ENCODE measurements around the gene NINJ1.

The NINJ1 gene

GRCh38 chr9:93099551-93100275, 34.3 kb downstream of the NINJ1 start:
- DNase-seq (ENCODE audit: low read depth): no peak

DNA sequence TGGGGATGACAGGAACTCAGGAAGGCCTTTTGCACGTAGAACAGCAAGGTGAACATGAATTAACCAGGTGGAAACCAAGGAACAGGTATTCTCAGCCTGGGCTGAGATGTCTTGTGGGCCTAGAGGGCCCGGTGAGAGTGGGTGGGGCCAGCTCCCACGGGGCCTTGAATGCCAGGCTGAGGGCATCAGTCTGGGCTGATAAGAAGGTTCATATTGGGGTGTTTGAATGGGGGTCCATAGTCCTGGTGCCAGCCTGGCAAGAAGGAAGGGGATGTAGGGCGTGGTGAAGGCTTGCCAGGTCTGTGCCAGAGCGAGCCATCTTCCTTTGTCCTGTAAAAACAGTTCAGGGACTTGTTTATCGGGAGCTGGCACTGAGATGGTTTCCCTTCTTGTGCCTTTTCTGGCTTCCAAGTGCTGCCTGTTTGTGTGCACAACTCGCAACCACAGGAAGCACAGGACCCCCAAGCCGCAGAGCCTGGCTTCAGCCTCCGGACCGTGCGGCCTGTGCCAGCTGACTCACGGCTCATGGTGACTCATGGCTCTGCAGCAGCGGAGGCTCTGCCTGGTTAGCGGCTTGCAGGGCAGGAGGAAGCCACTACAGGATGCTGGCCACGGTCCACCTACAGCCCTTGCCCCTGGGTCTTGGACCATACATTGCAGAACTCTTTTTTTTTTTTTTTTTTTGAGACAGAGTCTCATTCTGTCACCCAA, 35.7 kb downstream of the NINJ1 start:
- DNase-seq (ENCODE audit: low read depth): peak; percentile 92

- DNase-seq (ENCODE audit: low read depth): no peak
These were observed 36.4 kb downstream of the NINJ1 start for GRCh38 chr9:93097511-93098201.

DNA sequence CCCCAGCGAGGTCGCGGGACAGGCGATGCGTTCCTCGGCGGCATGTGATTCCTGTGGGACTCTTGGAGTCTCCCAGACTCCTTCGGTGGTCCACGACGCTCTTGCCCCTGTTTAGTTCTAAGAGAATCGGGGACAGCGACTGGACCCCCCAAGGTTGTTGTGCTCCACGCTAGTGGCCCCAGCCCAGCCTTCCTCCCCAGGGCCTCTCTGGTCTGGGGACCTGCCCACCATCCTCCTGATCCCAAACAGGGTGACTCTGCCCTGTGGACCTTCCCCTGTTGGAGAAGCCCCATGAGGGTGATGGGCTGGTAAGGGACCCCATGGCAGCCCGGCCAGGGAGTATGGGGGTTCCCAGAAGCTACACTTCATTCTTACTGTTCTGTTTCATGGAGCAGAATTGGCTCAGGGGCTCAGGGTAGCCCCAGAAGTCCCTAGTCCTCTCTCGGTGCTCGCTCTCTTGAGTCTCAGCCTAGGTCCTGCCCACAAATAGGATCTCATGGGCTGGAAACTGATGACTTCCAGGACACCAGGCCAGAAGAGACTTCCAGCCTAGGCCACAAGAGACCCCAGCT, 37.2 kb downstream of the NINJ1 start:
- DNase-seq (ENCODE audit: low read depth): no peak

DNA sequence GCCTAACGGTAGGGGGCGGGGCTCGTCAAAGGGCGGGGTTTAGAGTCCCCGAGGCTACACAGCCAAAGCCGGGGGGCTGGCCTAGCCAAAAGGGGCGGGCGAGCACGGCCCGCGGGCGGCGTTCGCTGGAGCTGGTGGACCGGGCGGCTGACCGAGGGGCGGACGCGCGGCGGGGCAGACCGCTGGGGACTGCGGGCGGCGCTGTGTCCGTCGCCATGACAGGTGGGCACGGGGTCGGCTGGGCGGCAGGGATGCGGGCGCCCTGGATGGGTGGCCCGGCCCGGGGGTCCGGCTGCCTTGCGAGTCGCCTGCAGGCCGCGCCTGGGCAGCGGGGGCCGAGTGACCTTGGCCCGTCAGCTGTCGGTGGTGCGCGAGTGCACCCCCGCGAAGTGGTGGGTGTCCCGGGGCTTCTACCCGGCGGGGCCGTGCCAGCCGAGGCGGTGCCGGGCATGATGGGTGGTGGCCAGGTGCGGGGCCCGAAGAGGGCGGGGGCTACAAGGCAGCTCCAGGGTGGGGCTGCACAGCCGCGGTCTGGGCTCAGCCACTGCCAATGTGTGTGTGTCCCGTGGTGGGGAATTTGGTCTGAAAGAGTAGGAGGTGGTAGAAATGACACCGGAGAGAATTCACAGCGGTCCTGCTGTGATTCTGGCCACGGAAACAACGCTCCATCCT, 37.8 kb downstream of the NINJ1 start, which contains the start of gene CARD19:
Gene CARD19, plus strand, starts transcription at position 87 of the 672 bp plus-strand sequence. Its CDS starts 129 bp downstream, at position 216.
- DNase-seq (ENCODE audit: low read depth): no peak

DNA sequence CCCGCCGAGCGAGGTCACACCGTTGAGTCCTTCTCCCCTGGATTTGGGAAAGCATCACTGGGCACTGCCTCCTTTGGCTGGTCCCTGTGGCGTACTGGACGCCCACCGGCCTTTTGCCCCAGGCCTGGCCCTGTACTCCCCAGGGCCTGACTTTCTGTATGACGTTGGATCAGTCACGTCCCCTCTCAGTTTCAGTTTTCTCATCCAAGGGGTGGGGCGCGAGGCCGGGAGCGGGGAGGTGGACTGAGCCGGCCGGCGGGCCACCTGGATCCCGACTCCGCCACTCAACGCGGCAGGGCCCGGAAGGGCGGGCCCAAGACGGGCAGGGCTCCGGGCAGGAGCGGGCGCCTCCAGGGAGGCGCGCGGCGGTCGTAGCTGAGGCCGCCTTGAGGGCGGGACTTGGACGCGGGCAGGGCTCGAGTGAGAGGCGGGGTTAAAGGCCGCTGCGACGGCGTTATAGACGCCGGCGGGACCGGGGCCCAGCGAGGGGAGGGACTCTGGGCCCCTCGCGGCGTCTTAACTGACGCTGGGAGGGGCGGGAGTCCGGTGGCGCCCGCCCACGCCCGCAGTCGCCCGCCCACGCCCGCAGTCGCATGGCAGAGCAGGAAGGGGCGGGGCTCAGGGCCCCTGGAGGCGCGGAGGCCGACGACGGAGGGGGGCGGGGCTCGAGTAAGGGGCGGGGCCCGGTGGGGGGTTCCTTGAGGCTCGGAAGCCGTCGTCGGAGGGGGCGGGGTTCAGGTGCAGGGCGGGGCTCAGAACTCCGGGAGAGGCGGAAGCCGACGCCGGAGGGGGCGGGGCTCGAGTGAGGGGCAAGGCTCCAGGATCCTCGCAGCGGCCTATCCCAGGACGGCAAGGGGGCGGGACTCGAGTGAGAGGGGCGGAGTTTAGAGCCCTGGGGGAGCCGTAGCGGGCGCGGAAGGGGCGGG, 38.6 kb downstream of the NINJ1 start:
- peak; percentile 97 for DNase-seq (ENCODE audit: low read depth)

DNA sequence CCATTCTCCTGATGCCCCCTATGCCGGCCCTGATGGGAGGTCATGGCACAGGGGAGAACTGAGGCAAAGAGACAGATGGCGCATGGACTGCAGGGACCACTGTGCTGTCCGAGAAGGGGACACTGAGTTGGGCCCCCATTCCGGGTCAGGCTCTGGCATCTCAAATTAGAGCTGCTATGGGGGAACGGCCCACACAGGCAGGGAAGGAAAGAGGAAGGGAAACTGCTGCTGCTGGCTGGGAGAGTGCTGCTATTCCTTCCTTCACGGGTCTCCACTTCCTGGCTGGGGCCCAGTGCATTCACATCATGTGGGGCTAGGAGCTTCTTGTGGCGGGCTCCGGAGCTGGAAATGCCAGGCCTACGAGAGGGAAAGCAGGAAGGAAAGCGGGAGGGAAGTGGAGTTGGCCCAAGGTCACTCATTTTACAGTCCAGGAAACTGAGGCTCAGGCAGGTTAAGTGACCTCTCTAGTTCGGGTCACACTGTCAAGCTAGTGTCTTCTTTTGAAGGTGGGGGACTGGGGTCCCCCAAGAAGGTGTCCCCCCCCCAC, 39.3 kb downstream of the NINJ1 start:
- DNase-seq (ENCODE audit: low read depth): no peak

- no peak for DNase-seq (ENCODE audit: low read depth)
These were observed 40.0 kb downstream of the NINJ1 start for GRCh38 chr9:93093877-93094657.

DNA sequence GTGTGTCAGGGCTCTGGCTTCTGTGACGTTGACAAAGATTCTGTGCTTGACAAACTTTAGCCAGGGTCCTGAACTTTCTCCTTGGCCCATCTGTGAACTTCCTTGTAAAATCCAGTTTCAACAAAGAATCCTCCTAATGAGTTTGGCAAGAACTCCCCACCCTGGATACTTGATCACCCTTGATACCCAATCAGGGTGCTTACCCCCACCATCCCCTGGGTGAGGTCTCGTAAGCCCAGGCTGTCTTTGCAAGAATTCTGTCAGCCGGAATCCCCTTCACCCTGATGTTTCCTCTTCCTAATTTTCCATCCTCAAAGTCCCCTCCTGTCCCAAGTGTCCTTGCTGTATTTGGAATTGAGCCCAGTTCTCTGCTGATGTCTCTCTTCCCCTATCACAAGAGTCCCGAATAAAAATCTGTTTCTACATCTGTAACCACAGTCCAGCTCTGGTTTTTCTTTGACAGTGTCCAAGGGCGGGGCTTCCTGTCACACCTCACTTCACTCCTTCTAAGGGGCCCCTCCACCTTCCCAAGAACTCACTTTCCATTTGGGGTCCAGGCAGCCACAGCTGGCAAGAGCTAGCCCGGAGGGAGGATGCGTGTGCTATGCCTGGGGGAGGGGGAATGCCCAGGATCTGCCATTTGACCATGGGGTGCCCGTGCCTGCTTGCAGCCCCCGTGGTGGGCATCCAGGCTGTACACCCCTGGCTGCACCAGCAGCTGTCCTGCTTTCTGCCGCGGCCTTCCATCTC, 40.7 kb downstream of the NINJ1 start:
- DNase-seq (ENCODE audit: low read depth): no peak

DNA sequence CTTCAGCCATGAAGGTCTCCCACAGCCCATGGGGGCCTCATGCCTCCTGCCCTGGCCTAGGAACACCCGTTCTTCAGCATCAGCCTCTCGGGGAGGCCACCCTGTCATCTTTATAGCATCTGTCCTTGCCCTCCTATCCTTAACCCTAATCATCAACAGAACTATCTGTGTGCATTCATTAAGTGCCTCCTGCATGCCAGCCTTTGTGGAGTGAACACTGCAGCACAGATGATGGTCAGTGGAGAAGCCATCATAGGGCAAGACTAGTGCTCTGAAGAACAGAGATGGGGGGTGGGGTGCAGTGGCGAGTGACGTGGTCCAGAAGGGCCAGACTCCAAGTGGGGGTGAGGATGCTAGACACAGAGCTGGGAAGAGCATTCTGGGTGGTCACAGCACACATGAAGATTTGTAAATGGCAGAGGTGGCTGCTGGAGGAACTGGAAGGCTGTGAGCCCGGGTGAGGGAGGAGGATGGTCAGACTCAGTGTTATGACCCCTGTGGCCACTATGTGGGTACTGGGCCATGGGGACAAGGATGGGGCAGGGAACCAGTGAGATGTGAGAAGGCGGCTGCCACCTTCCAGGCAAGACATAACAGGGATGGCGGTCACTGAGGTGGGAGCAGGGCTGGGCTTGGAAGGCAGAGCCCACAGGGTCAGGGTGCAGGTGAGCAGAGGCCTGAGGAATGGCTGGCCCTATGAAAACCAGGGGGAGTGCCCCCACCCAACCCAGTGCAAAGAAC, 41.6 kb downstream of the NINJ1 start:
- DNase-seq (ENCODE audit: low read depth): no peak

DNA sequence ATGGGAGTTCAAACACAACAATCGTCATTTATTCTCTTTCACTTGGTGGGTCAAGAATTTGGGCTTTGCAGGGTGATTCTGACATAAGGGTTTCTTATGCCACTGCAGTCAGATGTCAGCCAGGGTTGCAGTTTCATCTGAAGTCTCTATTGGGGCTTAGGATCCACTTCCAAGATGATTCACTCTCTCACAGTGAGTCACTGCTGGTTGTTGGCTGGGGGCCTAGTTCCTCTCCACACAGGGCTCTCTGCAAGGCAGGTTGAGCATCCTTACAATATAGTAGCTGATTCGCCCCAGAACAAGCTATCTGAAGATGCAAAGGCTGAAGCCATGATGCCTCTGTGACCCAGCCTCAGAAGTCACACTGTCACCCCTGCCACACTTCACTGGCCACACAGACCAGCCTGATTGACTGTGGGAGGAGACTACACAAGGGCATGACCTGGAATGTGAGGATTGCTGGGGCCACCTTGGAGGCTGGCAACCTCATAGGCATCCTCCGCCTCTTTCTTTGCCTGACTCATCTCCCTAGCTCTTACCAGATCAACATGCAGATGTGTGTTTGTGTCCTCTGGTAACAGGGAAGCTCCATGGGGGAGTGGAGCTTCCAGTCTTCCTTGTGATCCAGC, 42.5 kb downstream of the NINJ1 start:
- DNase-seq (ENCODE audit: low read depth): peak; percentile 50

DNA sequence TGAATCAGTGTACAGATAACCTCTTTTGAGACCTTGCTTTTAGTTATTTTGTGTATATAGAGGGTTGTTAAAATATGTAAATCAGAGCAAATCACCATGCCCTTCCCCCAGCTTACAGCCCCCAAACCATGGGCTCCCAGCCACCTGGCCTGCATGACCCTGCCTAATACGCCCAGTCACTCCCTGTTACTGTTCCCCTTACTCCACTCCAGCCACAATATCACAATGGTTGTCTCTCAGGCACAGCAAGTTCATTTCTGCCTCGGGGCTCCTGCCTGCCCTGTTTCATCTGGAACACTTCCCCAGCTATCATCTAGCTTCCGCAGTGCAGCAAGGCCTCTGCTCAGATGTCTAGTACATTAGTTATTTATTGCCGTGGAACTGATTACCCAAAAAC, 43.0 kb downstream of the NINJ1 start:
- no peak for DNase-seq (ENCODE audit: low read depth)

- no peak for DNase-seq (ENCODE audit: low read depth)
These were observed 43.9 kb downstream of the NINJ1 start for GRCh38 chr9:93090091-93090655.

- DNase-seq (ENCODE audit: low read depth): no peak
These were observed 44.5 kb downstream of the NINJ1 start for GRCh38 chr9:93089481-93089991.

GRCh38 chr9:93089024-93089423, 45.0 kb downstream of the NINJ1 start:
- no peak for DNase-seq (ENCODE audit: low read depth)

DNA sequence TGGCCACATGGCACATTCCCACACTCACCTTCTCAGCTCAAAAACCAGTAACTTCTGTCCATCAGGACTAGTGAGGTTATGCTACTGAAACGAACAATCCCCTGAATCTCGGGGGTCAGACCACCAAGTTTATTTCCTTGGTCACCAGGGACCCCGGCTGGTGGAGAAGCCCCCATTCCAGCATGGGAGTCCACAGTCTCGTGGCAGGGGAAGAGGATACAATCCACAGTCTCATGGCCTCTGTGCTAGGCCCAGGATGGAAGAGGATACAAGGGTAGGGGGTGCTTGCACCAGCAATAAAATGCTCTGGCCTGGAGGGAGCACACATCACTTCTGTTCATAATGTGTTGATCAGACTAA, 45.4 kb downstream of the NINJ1 start:
- no peak for DNase-seq (ENCODE audit: low read depth)

DNA sequence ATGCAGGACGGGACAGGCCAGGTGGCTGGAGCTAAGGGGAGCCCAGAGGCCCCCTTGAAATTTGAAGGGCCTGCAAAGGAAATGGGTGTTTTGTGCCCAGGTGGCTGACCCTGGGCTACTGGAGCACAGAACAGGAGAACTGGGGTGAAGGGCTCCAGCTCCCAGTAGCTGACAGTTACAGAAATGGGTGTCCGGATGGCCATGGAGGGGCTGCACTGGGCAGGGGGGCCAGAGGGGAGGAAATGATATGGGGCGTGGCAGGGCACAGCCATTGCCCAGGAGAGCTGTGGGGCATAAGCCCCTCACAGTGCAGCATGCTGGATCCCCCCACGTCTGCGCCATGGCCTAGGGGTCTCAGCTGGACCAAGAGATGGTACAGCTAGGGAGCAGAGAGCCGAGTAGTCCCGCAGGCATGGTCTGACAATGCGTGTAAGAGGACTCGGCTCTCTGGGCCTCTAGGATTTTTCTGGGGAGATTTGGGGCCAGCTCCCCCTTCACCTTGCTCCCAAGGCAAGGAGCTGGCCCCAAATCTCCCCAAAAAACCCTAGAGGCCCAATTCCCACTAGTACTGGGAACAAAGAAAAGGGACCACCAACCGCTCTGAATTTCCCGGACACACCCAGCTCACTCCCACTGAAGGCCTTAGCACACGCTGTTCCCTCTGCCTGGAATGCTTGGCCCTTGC, 45.9 kb downstream of the NINJ1 start:
- DNase-seq (ENCODE audit: low read depth): no peak
